K562 (cell line): ENCODE data around the gene LEPR. TPM values are rescaled to one million over a fixed set of nuclear protein-coding genes. Genes with fewer than 3 reads are reported as not detected.
A peak's percentile ranks its signal among the peaks of the same experiment; 100 is the strongest.

Source experiments
- ATF7 ChIP-seq: fragments of 450-650 bp; IDR thresholded peaks from 2 replicates; pipeline ENCODE4 v1.7.1; 2014; ENCODE audit warnings: mild to moderate bottlenecking, moderate library complexity
- CBX3 ChIP-seq, 2 experiments: IDR thresholded peaks; 1 replicate in 1 of 2; 2 replicates in 1 of 2; pipeline ENCODE4 v1.6.1; 2012; ENCODE audit warnings: inconsistent platforms in 2 of 2, low read length in 2 of 2, borderline replicate concordance in 1 of 2, control low read depth in 1 of 2
- CCNT2 ChIP-seq: IDR thresholded peaks from 2 replicates; pipeline ENCODE4 v1.6.1; 2011; ENCODE audit warnings: borderline replicate concordance, low read depth, mild to moderate bottlenecking, moderate library complexity, mixed read lengths, low read length; ENCODE audit not compliant: insufficient read length; ENCODE audit errors: extremely low read depth
- CHAMP1 ChIP-seq: fragments of 450-650 bp; IDR thresholded peaks from 2 replicates; pipeline ENCODE4 v1.6.1; 2016; ENCODE audit warnings: mild to moderate bottlenecking
- CTBP1 ChIP-seq: fragments of 450-650 bp; IDR thresholded peaks from 2 replicates; pipeline ENCODE4 v1.6.1; 2016; ENCODE audit warnings: borderline replicate concordance
- DPF2 ChIP-seq: fragments of 450-650 bp; IDR thresholded peaks from 2 replicates; pipeline ENCODE4 v1.6.1; 2016
- ERF ChIP-seq: fragments of 450-650 bp; formaldehyde crosslinking; IDR thresholded peaks from 2 replicates; pipeline ENCODE4 v1.4.0; 2020; ENCODE audit warnings: mild to moderate bottlenecking, mixed read lengths
- ILK ChIP-seq: fragments of 450-650 bp; IDR thresholded peaks from 2 replicates; pipeline ENCODE4 v1.6.1; 2016; ENCODE audit warnings: missing genetic modification characterization, low read depth, mild to moderate bottlenecking, missing compliant biosample characterization, moderate library complexity, borderline replicate concordance
- IRF1 ChIP-seq: sonication (generic); formaldehyde crosslinking; IDR thresholded peaks from 2 replicates; pipeline ENCODE4 v1.8.0; 2022; ENCODE audit warnings: missing genetic modification reagents, mild to moderate bottlenecking, borderline replicate concordance
- JUNB ChIP-seq: fragments of 450-650 bp; formaldehyde crosslinking; conservative IDR thresholded peaks from 2 replicates; pipeline ENCODE4 v1.4.0; 2020; ENCODE audit warnings: mild to moderate bottlenecking
- MLLT1 ChIP-seq, 2 experiments: fragments of 450-650 bp; IDR thresholded peaks; 2 replicates each; pipeline ENCODE4 v1.6.1; 2016
- MTF1 ChIP-seq: fragments of 250-450 bp; sonication (Bioruptor Pico); IDR thresholded peaks from 2 replicates; pipeline ENCODE4 v1.9.0; 2021; ENCODE audit warnings: moderate library complexity, mild to moderate bottlenecking, inconsistent platforms, borderline replicate concordance
- NFRKB ChIP-seq: fragments of 450-650 bp; IDR thresholded peaks from 2 replicates; pipeline ENCODE4 v1.6.1; 2016; ENCODE audit warnings: low read depth
- SIN3A ChIP-seq, 2 experiments: fragments of 150-350 bp in 1 of 2; IDR thresholded peaks; 2 replicates each; pipeline ENCODE4 v1.6.1; 2011 to 2016; ENCODE audit warnings: borderline replicate concordance in 2 of 2, low read depth in 2 of 2, low read length in 2 of 2, mild to moderate bottlenecking in 2 of 2, moderate library complexity in 2 of 2; ENCODE audit not compliant: control insufficient read depth in 1 of 2
- TRIM24 ChIP-seq, 2 experiments: fragments of 450-650 bp; IDR thresholded peaks; 2 replicates each; pipeline ENCODE4 v1.6.1; 2016
- XRCC3 ChIP-seq: fragments of 450-650 bp; IDR thresholded peaks from 2 replicates; pipeline ENCODE4 v1.6.1; 2017; ENCODE audit warnings: mild to moderate bottlenecking, moderate library complexity
- YY1 ChIP-seq, 3 experiments: IDR thresholded peaks; 2 replicates each; pipeline ENCODE4 v1.6.1; 2011; ENCODE audit warnings: low read length in 2 of 3, mild to moderate bottlenecking in 2 of 3, moderate library complexity in 2 of 3, borderline replicate concordance in 1 of 3, control low read depth in 1 of 3, low read depth in 1 of 3; ENCODE audit not compliant: insufficient read depth in 3 of 3, insufficient replicate concordance in 2 of 3, control insufficient read depth in 1 of 3, insufficient read length in 1 of 3; ENCODE audit errors: extremely low read depth in 1 of 3
- ZFP1 ChIP-seq: fragments of 450-650 bp; formaldehyde crosslinking; IDR thresholded peaks from 2 replicates; pipeline ENCODE4 v1.4.0; 2020; ENCODE audit warnings: mild to moderate bottlenecking, mixed read lengths
- ZNF561 ChIP-seq: fragments of 450-650 bp; formaldehyde crosslinking; conservative IDR thresholded peaks from 2 replicates; pipeline ENCODE4 v1.4.0; 2020; ENCODE audit warnings: mild to moderate bottlenecking, moderate library complexity
- ZNF76 ChIP-seq: fragments of 250-450 bp; sonication (Bioruptor Pico); IDR thresholded peaks from 2 replicates; pipeline ENCODE4 v1.4.0; 2020; ENCODE audit warnings: mild to moderate bottlenecking, moderate library complexity, borderline replicate concordance
- polyA plus RNA-seq, 8 experiments: library from polyadenylated mRNA; depleted of rRNA in 4 of 8; stranded (reverse) in 5 of 8; unstranded in 3 of 8; fragments of >200 nt; fragmentation: Nextera tagmentation in 2 of 8; fragmentation: Illumina TruSeq in 1 of 8; extraction: Ambion mirVana in 2 of 8; extraction: Trizol in 1 of 8; gene quantifications; 2 replicates each; pipeline versions ENCODE4 v1.2.1 to v1.2.3, GENCODE V29; 2011 to 2014; ENCODE audit warnings: inconsistent platforms in 1 of 8, missing spikeins in 1 of 8
- total RNA-seq, 7 experiments: library from RNA; depleted of rRNA in 6 of 7; stranded (reverse); fragments of >200 nt in 6 of 7; fragmentation: Illumina TruSeq in 2 of 7; extraction: Trizol in 2 of 7; gene quantifications; 2 replicates each; pipeline versions ENCODE4 v1.2.1 to v1.2.3, GENCODE V29; 2011 to 2021; ENCODE audit warnings: low replicate concordance in 1 of 7

The LEPR gene
- total and polyA plus RNA-seq, 9 of the 15 experiments (the other 6 are each of a cell fraction or from before 2014, with no cell fraction given), result 12.2 to 111 (median 43.1) TPM

DNA sequence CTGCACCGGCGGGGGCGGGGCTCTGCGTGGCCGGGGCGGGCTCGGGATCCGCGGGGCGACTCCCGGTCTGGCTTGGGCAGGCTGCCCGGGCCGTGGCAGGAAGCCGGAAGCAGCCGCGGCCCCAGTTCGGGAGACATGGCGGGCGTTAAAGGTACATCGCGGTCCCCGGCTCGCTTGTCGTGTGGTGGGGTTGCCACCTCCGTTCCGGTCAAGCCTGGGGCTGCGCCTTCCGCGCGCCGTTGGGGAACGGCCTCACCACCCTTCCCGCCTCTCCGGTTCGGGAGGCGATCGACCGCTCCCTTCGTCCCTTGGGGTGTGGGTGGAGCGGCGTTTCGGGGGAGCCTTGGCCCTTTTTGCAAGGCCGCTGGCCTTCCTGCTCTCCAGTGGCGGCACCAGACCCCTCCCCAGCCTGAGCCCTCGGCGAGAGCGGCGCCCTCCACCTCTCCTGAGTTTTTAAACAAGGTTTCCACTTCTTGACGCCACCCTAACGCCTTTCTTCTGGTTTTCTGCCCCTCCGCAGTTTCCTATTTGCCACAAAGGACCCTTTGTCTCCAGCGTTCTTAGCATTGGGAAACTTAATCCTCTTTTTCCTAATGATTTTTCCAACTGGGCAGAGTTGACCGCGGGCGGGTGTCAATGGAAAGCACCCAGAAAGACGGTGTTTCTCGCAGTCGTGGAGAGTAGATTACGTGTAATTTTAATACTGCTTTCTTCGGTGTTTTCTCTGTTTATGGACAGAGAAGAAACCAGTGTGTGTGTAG, at the start of gene LEPR, which contains the start of gene LEPROT (continued):
- TF ChIP-seq CHAMP1 (no peak), MTF1 (no peak), ZNF561 (CRISPR knock-in tag) (no peak), JUNB (CRISPR knock-in tag) (no peak; the same call in 1 of the 2 replicates), CTBP1 (peak; percentile 47; the same call in 1 of the 2 replicates), ATF7 (peak; percentile 45; the same call in 1 of the 2 replicates), NFRKB (peak; percentile 85), ILK (tag) (no peak), MLLT1 (IDR thresholded peaks at IDR 0.05) (peak; percentile 63 to 86), IRF1 (CRISPR knock-in tag) (0 out of 2 replicates have a peak, but pooled peaks have one; percentile 66), CCNT2 (peak; percentile 79), ZNF76 (no peak), ERF (CRISPR knock-in tag) (0 out of 2 replicates have a peak, but pooled peaks have one; percentile 66), ZFP1 (CRISPR knock-in tag) (no peak), DPF2 (no peak), YY1 (IDR thresholded peaks at IDR 0.05; ENCODE audit: borderline replicate concordance in 1 of 3, control insufficient read depth in 1 of 3, extremely low read depth in 1 of 3, insufficient read depth in 3 of 3, insufficient read length in 1 of 3, insufficient replicate concordance in 2 of 3, low read depth in 1 of 3, low read length in 2 of 3) (peak; percentile 52 to 93 (median 88)), XRCC3 (no peak), SIN3A (IDR thresholded peaks at IDR 0.05; ENCODE audit: borderline replicate concordance in 2 of 2, control insufficient read depth in 1 of 2, low read depth in 2 of 2, low read length in 2 of 2) (peak; percentile 22 to 59; a peak in 1 of 4 replicates), TRIM24 (IDR thresholded peaks at IDR 0.05) (peak in 1 of 2 experiments; percentile 48; a peak in 1 of 4 replicates), CBX3 (IDR thresholded peaks at IDR 0.05; ENCODE audit: borderline replicate concordance in 1 of 2, low read length in 2 of 2) (peak in 1 of 2 experiments; percentile 27; a peak in 1 of 3 replicates)
